Choroid plexus epithelial cell (primary cell): ENCODE results near the gene ZNF605.
A peak's percentile ranks its signal among the peaks of the same experiment; 100 is the strongest.
"Not testable (repeated sequence)": the region's sequence is repeated elsewhere in the genome, so short reads cannot be mapped to it uniquely, and the experiment has no call there.

ENCODE experiments used
- DNase-seq: peaks from one replicate; pipeline ENCODE4 v3.0.0-alpha.2; 2010; ENCODE audit warnings: low read depth
- H3K4me3 ChIP-seq: 2 replicates; pipeline ENCODE4 v1.5.1; 2011; ENCODE audit warnings: low read depth, mild to moderate bottlenecking, control low read depth, low read length, moderate library complexity
- TF ChIP-seq, protein P1 (sequence below): conservative IDR thresholded peaks from 2 replicates; pipeline ENCODE4 v1.5.1; 2011; ENCODE audit warnings: low read depth, mild to moderate bottlenecking, control low read depth, inconsistent platforms, low read length, moderate library complexity

ZNF605 gene

DNA sequence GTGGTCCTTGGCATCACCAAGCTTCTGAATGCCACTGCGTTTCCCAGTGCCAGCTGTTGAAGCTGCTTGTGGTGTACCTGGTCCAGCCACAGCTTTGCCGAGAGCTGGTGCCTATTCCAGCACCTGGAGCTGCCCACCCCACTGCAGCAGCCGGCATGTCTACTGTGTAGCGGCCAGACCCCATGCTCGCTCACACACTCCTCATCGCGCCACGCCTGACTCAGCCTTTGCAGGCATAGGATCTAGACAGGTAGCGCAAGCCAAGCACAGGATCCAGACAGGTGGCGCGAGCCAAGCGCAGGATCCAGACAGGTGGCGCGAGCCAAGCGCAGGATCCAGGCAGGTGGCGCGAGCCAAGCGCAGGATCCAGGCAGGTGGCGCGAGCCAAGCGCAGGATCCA is 11.6 kb upstream of the ZNF605 start:
- H3K4me3 ChIP-seq, result no peak overlapping the region
- DNase-seq, result no peak
- TF ChIP-seq, protein P1, sequence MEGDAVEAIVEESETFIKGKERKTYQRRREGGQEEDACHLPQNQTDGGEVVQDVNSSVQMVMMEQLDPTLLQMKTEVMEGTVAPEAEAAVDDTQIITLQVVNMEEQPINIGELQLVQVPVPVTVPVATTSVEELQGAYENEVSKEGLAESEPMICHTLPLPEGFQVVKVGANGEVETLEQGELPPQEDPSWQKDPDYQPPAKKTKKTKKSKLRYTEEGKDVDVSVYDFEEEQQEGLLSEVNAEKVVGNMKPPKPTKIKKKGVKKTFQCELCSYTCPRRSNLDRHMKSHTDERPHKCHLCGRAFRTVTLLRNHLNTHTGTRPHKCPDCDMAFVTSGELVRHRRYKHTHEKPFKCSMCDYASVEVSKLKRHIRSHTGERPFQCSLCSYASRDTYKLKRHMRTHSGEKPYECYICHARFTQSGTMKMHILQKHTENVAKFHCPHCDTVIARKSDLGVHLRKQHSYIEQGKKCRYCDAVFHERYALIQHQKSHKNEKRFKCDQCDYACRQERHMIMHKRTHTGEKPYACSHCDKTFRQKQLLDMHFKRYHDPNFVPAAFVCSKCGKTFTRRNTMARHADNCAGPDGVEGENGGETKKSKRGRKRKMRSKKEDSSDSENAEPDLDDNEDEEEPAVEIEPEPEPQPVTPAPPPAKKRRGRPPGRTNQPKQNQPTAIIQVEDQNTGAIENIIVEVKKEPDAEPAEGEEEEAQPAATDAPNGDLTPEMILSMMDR, result no peak

DNA sequence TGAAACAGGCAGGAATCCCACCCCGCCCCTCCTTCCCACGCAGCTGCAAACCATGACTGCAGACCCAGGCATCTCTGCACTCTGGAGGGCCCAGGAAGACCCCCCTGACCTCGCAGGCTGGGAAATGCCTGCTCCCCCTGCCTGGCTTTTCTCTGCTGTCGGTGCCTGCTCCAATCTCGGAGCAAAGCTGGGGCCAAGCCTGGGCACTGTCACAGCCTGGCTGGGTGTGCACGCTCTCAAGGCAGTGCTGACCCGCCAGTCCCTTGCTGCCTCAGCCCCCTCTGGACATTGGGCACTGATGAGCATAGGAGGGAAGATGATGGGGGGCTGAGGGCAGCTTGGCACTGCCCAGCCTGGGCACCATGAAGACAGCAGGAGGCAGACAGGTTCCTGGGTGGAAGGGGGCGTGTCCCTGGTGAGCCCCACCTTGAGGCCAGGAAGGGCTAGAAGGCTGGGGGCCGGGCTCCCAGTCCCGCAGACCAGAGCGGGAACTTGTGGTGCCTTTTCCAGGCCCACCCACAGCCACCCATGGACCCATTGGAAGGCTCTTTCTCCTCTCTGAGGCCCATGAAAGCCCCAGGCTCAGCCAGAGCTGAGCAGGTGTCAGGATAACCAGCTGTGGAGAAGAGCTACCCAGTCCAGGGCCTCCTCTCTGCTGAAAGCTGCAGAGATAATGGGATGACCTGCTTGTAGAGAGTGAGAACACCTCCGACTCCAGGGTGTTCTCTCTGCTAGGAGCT is 10.7 kb upstream of the ZNF605 start:
- TF ChIP-seq, protein P1, result no peak
- DNase-seq, result no peak
- no peak overlapping the region for H3K4me3 ChIP-seq

DNA sequence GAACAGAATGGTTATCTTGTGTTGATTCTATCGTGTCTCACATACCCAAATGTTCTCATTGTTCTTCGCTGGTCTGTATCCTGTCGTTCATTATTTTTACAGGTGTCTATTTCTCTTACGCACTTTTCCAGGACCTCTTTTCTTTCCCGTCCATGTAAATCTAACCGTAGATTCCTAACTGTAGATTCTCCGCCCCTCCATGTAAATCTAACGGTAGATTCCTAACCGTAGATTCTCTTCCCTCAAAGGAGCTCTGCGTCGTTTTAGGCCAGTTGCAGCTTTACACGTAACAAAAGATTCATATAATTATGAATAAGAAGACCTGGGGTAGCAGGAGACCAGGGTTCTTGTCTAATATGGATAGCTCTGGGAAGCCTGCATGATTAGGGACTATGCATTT is 9.7 kb upstream of the ZNF605 start:
- no peak overlapping the region for H3K4me3 ChIP-seq
- TF ChIP-seq, protein P1, result no peak
- no peak for DNase-seq

DNA sequence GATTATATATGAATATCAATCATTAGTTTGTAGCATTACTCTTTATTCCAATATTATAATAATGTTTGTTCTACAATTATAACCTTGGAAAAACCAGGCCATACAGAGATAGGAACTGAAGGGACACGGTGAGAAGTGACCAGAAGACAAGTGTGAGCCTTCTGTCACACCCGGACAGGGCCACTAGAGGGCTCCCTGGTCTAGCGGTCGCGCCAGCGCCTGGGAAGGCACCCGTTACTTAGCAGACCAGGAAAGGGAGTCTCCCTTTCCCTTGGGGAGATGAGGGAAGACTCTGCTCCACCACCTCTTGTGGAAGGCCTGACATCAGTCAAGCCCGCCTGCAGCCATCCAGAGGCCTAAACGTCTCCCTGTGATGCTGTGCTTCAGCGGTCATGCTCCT is 7.8 kb upstream of the ZNF605 start:
- TF ChIP-seq, protein P1, result peak; percentile 48
- not testable (repeated sequence) for H3K4me3 ChIP-seq
- DNase-seq, result peak; percentile 24

DNA sequence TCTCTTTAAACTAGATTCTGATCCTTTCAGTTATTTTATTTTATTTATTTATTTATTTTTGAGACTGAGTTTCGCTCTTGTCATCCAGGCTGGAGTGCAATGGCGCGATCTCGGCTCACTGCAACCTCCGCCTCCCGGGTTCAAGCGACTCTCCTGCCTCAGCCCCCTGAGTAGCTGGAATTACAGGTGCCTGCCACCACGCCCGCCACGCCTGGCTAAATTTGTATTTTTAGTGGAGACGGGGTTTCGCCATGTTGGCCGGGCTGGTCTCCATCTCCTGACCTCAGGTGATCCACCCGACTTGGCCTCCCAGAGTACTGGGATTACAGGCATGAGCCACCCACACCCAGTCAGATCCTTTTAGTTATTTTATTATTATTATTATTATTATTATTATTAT is 5.7 kb upstream of the ZNF605 start:
- DNase-seq, H3K4me3 ChIP-seq: not testable (repeated sequence)

DNA sequence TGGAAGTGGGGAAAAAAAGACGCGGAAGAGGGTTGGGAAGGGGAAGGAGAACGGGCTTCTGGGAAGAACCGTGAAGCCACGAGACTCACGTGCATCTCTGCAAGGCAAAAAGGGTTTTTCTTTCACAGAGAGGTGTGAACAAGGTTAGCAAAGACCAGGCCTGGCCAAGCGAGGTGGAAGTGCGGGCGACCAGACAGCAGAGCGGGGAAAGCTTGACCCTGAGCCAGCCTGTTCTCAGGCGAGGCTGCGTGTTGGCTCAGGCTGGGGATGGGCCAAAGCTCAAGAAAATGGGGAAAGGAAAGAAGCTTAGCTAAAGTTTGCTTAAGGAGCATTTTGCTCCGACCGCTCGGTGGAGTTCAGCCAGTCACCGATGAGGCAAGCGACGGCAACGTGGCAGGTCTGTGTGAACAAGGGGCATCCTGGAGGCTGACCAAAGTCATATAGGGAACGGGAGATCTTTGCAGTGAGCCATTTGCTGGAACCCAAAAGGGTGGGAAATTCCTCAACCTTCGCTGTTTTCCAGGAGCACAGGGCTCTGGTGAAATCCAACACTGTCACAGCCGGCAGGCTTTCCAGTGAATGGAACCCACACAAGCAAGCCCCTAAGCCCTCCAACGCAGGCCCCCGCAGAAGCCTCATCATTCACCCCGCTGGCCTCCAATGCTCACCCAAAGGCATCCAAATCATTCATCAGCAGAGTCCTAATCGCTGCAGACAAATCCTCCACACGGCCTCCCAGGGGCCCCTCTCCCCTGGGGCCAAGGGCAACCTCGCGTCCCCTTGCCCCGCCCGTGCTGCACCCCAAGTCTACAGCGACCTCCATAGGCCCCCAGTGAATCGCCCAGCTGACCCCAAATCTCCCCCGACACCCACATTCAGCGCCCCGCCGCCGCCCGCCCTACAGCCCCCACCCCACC is 754 bp downstream of the ZNF605 start:
- TF ChIP-seq, protein P1, result no peak
- DNase-seq, result peak; percentile 78
- H3K4me3 ChIP-seq, result peak overlapping the region; percentile 61

DNA sequence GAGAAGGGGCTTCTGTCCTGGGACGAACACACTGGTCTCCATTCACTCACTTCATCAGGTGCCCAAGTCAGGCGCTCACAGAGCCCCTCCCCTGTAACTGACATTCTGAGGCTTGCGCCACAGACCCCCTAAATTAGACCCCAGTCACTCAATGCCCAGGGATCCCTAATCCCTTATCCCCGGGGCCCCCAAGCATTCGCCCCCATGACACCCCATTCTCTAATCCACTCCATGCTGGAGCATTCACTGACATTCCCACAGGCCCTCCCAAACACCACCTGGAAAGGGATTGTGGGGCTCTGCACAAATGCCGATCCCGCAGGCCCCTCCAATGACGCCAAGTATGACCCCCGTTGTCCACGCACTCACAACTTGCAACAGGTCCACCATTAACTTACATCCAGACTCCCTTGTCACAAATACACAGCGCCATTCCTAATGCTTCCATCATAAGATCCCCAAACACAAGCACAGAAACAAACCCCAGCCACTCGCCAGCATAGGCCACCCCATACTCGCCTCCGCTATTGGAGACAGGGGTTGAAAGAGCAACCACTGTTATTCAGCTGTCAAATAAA is 1.5 kb downstream of the ZNF605 start:
- DNase-seq, result no peak
- peak overlapping the region; percentile 61 for H3K4me3 ChIP-seq
- TF ChIP-seq, protein P1, result no peak
